Chondrocyte (in vitro differentiated cells): ENCODE results near the gene SHISA9. TPM values are rescaled to one million over a fixed set of nuclear protein-coding genes. Genes with fewer than 3 reads are reported as not detected.

ENCODE experiments used
- DNase-seq: peaks from one replicate; pipeline ENCODE4 v3.0.0; 2021; ENCODE audit warnings: mixed read lengths, low spot score
- H3K27ac Mint-ChIP-seq: one replicate; pipeline ENCODE4 v1.8.0; 2021; ENCODE audit warnings: mild to moderate bottlenecking, moderate library complexity, mixed read lengths; ENCODE audit not compliant: unreplicated experiment
- H3K27me3 Mint-ChIP-seq: 2 replicates; pipeline ENCODE4 v1.8.0; 2021; ENCODE audit warnings: low read depth, mixed read lengths
- H3K36me3 Mint-ChIP-seq: 2 replicates; pipeline ENCODE4 v1.8.0; 2021; ENCODE audit warnings: low read depth, mixed read lengths
- H3K4me1 Mint-ChIP-seq: 2 replicates; pipeline ENCODE4 v1.8.0; 2021; ENCODE audit warnings: low read depth, mild to moderate bottlenecking, mixed read lengths
- H3K4me3 Mint-ChIP-seq: one replicate; pipeline ENCODE4 v1.8.0; 2021; ENCODE audit warnings: mild to moderate bottlenecking, moderate library complexity, mixed read lengths; ENCODE audit not compliant: unreplicated experiment
- H3K9me3 Mint-ChIP-seq: 2 replicates; pipeline ENCODE4 v1.8.0; 2021; ENCODE audit warnings: low read depth, mixed read lengths
- CTCF ChIP-seq: fragments of 200-600 bp; sonication (generic); IDR thresholded peaks from 2 replicates; pipeline ENCODE4 v1.5.0; 2021; ENCODE audit warnings: antibody characterized with exemption, mild to moderate bottlenecking, moderate library complexity
- total RNA-seq: library from RNA; stranded (reverse); gene quantifications from 3 replicates; pipeline ENCODE4 v1.2.1, GENCODE V29; 2021

Gene SHISA9
- total RNA-seq, 1 donor from 2014 or later = 1.6 TPM

GRCh38 chr16:12972246-12972645 lies 70.8 kb downstream of the SHISA9 start:
- no peak overlapping the region for H3K4me3 Mint-ChIP-seq
- H3K27me3 Mint-ChIP-seq = no peaks in the 10 kb centered on the region
- H3K27ac Mint-ChIP-seq = no peak overlapping the region
- H3K36me3 Mint-ChIP-seq = no peaks in the 10 kb centered on the region
- no peaks in the 10 kb centered on the region for H3K9me3 Mint-ChIP-seq
- no peak for DNase-seq
- H3K4me1 Mint-ChIP-seq = peaks cover 8% of the 10 kb centered on the region
- TF ChIP-seq CTCF = no peak

GRCh38 chr16:12975766-12976165 lies 74.4 kb downstream of the SHISA9 start:
- Mint-ChIP-seq H3K36me3 (no peaks in the 10 kb centered on the region), H3K9me3 (peaks cover 18% of the 10 kb centered on the region), H3K27ac (no peak overlapping the region), H3K4me3 (no peak overlapping the region), H3K4me1 (peaks cover 8% of the 10 kb centered on the region), H3K27me3 (no peaks in the 10 kb centered on the region)
- no peak for TF ChIP-seq CTCF
- no peak for DNase-seq

GRCh38 chr16:12976496-12976895 lies 75.1 kb downstream of the SHISA9 start:
- Mint-ChIP-seq H3K27me3 (no peaks in the 10 kb centered on the region), H3K36me3 (no peaks in the 10 kb centered on the region), H3K4me3 (no peak overlapping the region), H3K4me1 (peaks cover under 1% of the 10 kb centered on the region), H3K27ac (no peak overlapping the region), H3K9me3 (peaks cover 25% of the 10 kb centered on the region)
- no peak for TF ChIP-seq CTCF
- DNase-seq = no peak

- Mint-ChIP-seq H3K4me3 (no peak overlapping the region), H3K27ac (no peak overlapping the region), H3K4me1 (no peaks in the 10 kb centered on the region), H3K9me3 (peaks cover 30% of the 10 kb centered on the region), H3K27me3 (no peaks in the 10 kb centered on the region), H3K36me3 (no peaks in the 10 kb centered on the region)
- no peak for DNase-seq
- no peak for TF ChIP-seq CTCF
These were observed 75.5 kb downstream of the SHISA9 start for GRCh38 chr16:12976936-12977335.

GRCh38 chr16:12985516-12985915 lies 84.1 kb downstream of the SHISA9 start:
- H3K27ac Mint-ChIP-seq = no peak overlapping the region
- H3K27me3 Mint-ChIP-seq = no peaks in the 10 kb centered on the region
- peaks cover 17% of the 10 kb centered on the region for H3K9me3 Mint-ChIP-seq
- no peak for TF ChIP-seq CTCF
- H3K4me3 Mint-ChIP-seq = no peak overlapping the region
- H3K36me3 Mint-ChIP-seq = no peaks in the 10 kb centered on the region
- no peaks in the 10 kb centered on the region for H3K4me1 Mint-ChIP-seq
- DNase-seq = no peak
